Hepatocyte (in vitro differentiated cells): Measurements from ENCODE around the gene CARD18. TPM values are rescaled to one million over a fixed set of nuclear protein-coding genes. Genes with fewer than 3 reads are reported as not detected.
A peak's percentile ranks its signal among the peaks of the same experiment; 100 is the strongest.
"Not testable (repeated sequence)": the region's sequence is repeated elsewhere in the genome, so short reads cannot be mapped to it uniquely, and the experiment has no call there.

Source experiments
- DNase-seq: peaks from one replicate; pipeline ENCODE4 v3.0.0-alpha.2; 2016; ENCODE audit warnings: low spot score
- H2AFZ ChIP-seq: fragments of 200-600 bp; sonication (generic); 2 replicates; pipeline ENCODE4 v1.6.0; 2016; ENCODE audit warnings: antibody characterized with exemption, mild to moderate bottlenecking
- H3K27ac ChIP-seq: fragments of 200-600 bp; sonication (generic); 2 replicates; pipeline ENCODE4 v1.5.1; 2016; ENCODE audit warnings: mild to moderate bottlenecking
- H3K27me3 ChIP-seq: fragments of 200-600 bp; sonication (generic); 2 replicates; pipeline ENCODE4 v1.6.1; 2016
- H3K36me3 ChIP-seq: fragments of 200-600 bp; sonication (generic); replicated peaks from 2 replicates; pipeline ENCODE4 v1.5.1; 2016; ENCODE audit warnings: low read depth; ENCODE audit not compliant: insufficient read depth
- H3K4me1 ChIP-seq: fragments of 200-600 bp; sonication (generic); 2 replicates; pipeline ENCODE4 v1.5.1; 2016; ENCODE audit warnings: mild to moderate bottlenecking, moderate library complexity; ENCODE audit not compliant: insufficient read depth
- H3K4me2 ChIP-seq: fragments of 200-600 bp; sonication (generic); 2 replicates; pipeline ENCODE4 v1.6.0; 2016
- H3K4me3 ChIP-seq: fragments of 200-600 bp; sonication (generic); 2 replicates; pipeline ENCODE4 v1.5.1; 2016; ENCODE audit warnings: mild to moderate bottlenecking
- H3K79me2 ChIP-seq: fragments of 200-600 bp; sonication (generic); 2 replicates; pipeline ENCODE4 v1.6.0; 2017; ENCODE audit warnings: mild to moderate bottlenecking
- H3K9me2 ChIP-seq: fragments of 200-600 bp; sonication (generic); replicated peaks from 2 replicates; pipeline ENCODE4 v1.6.0; 2017; ENCODE audit warnings: mild to moderate bottlenecking; ENCODE audit not compliant: insufficient read depth
- H3K9me3 ChIP-seq: fragments of 200-600 bp; sonication (generic); 2 replicates; pipeline ENCODE4 v1.5.1; 2016; ENCODE audit warnings: low read depth, mild to moderate bottlenecking
- H4K20me1 ChIP-seq: fragments of 200-600 bp; sonication (generic); 2 replicates; pipeline ENCODE4 v1.6.0; 2016; ENCODE audit warnings: mild to moderate bottlenecking; ENCODE audit not compliant: insufficient read depth, poor library complexity, severe bottlenecking
- EZH2 ChIP-seq: fragments of 200-600 bp; sonication (generic); IDR thresholded peaks from 2 replicates; pipeline ENCODE4 v1.6.1; 2016; ENCODE audit warnings: antibody characterized with exemption, mild to moderate bottlenecking, borderline replicate concordance
- EZH2phosphoT487 ChIP-seq: fragments of 200-600 bp; sonication (generic); IDR thresholded peaks from one replicate; pipeline ENCODE4 v1.6.1; 2018; ENCODE audit warnings: antibody characterized with exemption, mild to moderate bottlenecking, low read depth, moderate library complexity; ENCODE audit not compliant: unreplicated experiment, severe bottlenecking
- WGBS: methylation state at CpG from one replicate; pipeline ENCODE4 v1.1.6; 2016; ENCODE audit warnings: low lambda C conversion rate; ENCODE audit errors: missing lambda C conversion rate; 5-methylcytosine and 5-hydroxymethylcytosine counted together
- polyA plus RNA-seq: library from polyadenylated mRNA; unstranded; fragments of >200 nt; fragmentation: Nextera tagmentation; extraction: Ambion mirVana; gene quantifications from 2 replicates; pipeline ENCODE4 v1.2.1, GENCODE V29; 2016
- total RNA-seq: library from RNA; depleted of rRNA; stranded (reverse); fragments of >200 nt; gene quantifications from 2 replicates; pipeline ENCODE4 v1.2.3, GENCODE V29; 2014
- TF ChIP-seq, protein P1 (sequence below): fragments of 200-600 bp; sonication (generic); IDR thresholded peaks from 2 replicates; pipeline ENCODE4 v1.5.1; 2016; ENCODE audit warnings: antibody characterized with exemption, mild to moderate bottlenecking; ENCODE audit not compliant: poor library complexity

Gene CARD18
- total and polyA plus RNA-seq, 2 experiments from 2014 or later: not detected

DNA sequence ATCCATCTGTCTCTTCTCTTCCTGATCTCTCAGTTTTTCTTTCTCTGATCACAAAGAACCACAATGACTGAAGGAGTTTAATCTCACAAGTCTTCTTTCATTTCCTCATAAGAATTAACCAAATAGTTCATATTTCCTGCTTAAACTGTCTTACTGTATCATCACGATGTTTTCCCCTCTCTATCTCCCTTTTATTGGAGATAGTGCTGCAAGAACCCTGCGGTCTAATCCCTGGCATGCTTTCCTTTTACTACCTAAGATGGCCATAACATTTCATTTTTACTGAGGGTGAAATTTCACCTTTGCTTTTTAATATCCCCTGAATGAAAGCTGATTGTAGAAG lies 28.9 kb downstream of the CARD18 start:
- H3K27ac ChIP-seq: peak overlapping the region; percentile 23
- no peaks in the 10 kb centered on the region for H3K27me3 ChIP-seq
- H3K4me1 ChIP-seq: no peaks in the 10 kb centered on the region
- no peaks in the 10 kb centered on the region for H4K20me1 ChIP-seq
- H3K4me3 ChIP-seq: no peak overlapping the region
- peak overlapping the region; percentile 45 for H3K4me2 ChIP-seq
- H3K79me2 ChIP-seq: no peaks in the 10 kb centered on the region
- WGBS: 43% methylated on average over 2 of the region's 2 CpGs
- no peak for TF ChIP-seq EZH2
- no peak for TF ChIP-seq EZH2phosphoT487
- TF ChIP-seq, protein P1, sequence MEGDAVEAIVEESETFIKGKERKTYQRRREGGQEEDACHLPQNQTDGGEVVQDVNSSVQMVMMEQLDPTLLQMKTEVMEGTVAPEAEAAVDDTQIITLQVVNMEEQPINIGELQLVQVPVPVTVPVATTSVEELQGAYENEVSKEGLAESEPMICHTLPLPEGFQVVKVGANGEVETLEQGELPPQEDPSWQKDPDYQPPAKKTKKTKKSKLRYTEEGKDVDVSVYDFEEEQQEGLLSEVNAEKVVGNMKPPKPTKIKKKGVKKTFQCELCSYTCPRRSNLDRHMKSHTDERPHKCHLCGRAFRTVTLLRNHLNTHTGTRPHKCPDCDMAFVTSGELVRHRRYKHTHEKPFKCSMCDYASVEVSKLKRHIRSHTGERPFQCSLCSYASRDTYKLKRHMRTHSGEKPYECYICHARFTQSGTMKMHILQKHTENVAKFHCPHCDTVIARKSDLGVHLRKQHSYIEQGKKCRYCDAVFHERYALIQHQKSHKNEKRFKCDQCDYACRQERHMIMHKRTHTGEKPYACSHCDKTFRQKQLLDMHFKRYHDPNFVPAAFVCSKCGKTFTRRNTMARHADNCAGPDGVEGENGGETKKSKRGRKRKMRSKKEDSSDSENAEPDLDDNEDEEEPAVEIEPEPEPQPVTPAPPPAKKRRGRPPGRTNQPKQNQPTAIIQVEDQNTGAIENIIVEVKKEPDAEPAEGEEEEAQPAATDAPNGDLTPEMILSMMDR: no peak
- H2AFZ ChIP-seq: peak overlapping the region; percentile 40
- no peaks in the 10 kb centered on the region for H3K9me3 ChIP-seq
- no peaks in the 10 kb centered on the region for H3K36me3 ChIP-seq
- no peaks in the 10 kb centered on the region for H3K9me2 ChIP-seq
- DNase-seq: no peak

DNA sequence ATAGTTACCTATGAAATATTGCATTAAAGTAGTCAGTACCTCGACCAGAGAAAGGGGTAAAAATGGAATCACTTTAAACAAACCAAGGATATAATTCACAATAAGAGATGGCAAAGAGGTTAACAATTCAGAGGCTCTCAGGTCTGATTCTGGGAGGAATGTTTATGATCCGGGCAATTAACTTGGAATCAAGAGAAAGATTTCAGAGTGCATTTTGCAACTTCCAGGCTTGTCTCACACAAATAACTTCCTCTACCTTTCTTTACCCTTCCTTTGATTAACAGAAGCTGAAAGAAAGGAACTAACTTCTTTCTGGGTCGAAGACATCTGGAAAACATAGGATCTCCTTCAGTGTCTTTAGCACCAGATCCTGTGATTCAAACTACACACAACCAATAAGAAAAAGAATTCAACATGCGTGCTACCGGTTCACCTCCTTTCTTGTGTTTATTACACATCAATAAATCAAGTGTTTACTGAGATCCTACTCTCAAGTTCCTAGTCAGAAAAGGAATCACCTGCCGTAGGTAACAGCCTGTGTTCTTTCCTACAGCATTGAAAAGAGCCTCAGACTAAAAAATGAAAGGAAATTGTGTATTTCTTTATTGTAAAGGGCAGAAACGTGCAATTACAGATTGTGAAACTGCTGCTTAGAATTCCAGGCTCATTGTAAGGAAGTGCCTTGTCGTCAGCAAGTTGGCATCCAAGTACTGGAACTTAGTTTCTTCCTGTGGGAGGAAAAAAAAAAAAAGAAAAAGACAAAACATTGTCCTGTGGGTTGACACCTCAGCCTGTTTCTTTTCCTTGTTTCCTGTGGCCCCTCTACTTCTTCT lies 29.5 kb downstream of the CARD18 start:
- Histone ChIP-seq H3K4me2 (peak overlapping the region; percentile 45), H3K4me1 (no peaks in the 10 kb centered on the region), H3K27ac (peak overlapping the region; percentile 23), H3K9me3 (no peaks in the 10 kb centered on the region), H3K4me3 (no peak overlapping the region), H3K79me2 (no peaks in the 10 kb centered on the region), H4K20me1 (no peaks in the 10 kb centered on the region), H3K36me3 (no peaks in the 10 kb centered on the region), H2AFZ (peak overlapping the region; percentile 40), H3K9me2 (no peaks in the 10 kb centered on the region), H3K27me3 (no peaks in the 10 kb centered on the region)
- 64% methylated on average over 8 of the region's 8 CpGs for WGBS
- DNase-seq: no peak
- TF ChIP-seq EZH2 (no peak), EZH2phosphoT487 (no peak)
- TF ChIP-seq, protein P1: no peak

DNA sequence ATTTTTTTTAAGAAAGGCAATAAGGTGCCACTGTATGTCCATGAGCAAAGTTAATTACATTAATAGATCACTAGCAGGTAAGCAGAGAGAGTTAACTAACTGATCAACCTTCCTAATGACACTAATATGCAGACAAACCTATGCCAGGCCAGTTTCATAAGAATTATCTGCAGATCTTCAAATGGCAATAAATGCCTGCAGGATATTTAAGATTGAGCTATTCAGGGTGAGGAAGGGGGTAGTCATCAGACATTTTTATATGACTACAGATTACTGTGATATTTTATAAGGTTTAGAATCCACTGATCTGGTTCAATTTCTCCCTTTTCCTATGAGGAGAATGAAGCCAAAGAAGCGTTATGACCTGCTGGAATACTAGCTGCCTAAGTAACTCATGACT lies 30.2 kb downstream of the CARD18 start:
- Histone ChIP-seq H2AFZ (no peak overlapping the region), H3K9me3 (no peaks in the 10 kb centered on the region)

DNA sequence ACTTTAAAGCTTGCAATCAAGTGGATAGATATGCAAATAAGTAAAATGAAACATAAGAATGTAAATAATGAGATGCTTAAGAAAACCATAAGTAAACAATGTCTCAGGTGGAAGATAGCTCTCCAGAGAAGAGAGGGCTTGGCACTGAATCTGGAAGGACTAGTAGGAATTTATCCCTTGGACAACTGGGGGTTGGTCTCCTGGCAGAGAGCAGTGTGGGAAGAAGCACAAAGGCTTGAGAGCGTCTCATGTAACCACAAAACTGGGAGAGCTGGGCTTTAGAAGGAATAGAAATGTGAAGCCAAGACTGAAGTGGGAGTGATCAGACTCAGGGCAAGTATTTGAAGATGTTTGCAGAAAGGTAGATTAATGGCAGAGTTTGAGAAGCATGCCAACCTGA lies 31.3 kb downstream of the CARD18 start:
- no peaks in the 10 kb centered on the region for H3K27me3 ChIP-seq
- no peak overlapping the region for H3K4me3 ChIP-seq
- H3K4me2 ChIP-seq: no peak overlapping the region
- 88% methylated on average over 1 of the region's 1 CpG for WGBS
- H2AFZ ChIP-seq: no peak overlapping the region
- no peaks in the 10 kb centered on the region for H4K20me1 ChIP-seq
- H3K9me2 ChIP-seq: no peaks in the 10 kb centered on the region
- H3K27ac ChIP-seq: no peak overlapping the region
- H3K4me1 ChIP-seq: no peaks in the 10 kb centered on the region
- H3K36me3 ChIP-seq: no peaks in the 10 kb centered on the region
- H3K9me3 ChIP-seq: no peaks in the 10 kb centered on the region
- TF ChIP-seq EZH2phosphoT487 (no peak), EZH2 (no peak)
- TF ChIP-seq, protein P1: no peak
- no peaks in the 10 kb centered on the region for H3K79me2 ChIP-seq
- DNase-seq: no peak

More for the DNA sequence above, 30.2 kb downstream of the CARD18 start:
- no peak for TF ChIP-seq EZH2
- DNase-seq: no peak
- H3K4me3 ChIP-seq: no peak overlapping the region
- no peak overlapping the region for H3K4me2 ChIP-seq
- no peaks in the 10 kb centered on the region for H3K36me3 ChIP-seq
- H3K9me2 ChIP-seq: no peaks in the 10 kb centered on the region
- H3K27ac ChIP-seq: no peak overlapping the region
- WGBS: 89% methylated on average over 1 of the region's 1 CpG
- no peaks in the 10 kb centered on the region for H4K20me1 ChIP-seq
- H3K79me2 ChIP-seq: no peaks in the 10 kb centered on the region
- no peaks in the 10 kb centered on the region for H3K4me1 ChIP-seq
- no peaks in the 10 kb centered on the region for H3K27me3 ChIP-seq

DNA sequence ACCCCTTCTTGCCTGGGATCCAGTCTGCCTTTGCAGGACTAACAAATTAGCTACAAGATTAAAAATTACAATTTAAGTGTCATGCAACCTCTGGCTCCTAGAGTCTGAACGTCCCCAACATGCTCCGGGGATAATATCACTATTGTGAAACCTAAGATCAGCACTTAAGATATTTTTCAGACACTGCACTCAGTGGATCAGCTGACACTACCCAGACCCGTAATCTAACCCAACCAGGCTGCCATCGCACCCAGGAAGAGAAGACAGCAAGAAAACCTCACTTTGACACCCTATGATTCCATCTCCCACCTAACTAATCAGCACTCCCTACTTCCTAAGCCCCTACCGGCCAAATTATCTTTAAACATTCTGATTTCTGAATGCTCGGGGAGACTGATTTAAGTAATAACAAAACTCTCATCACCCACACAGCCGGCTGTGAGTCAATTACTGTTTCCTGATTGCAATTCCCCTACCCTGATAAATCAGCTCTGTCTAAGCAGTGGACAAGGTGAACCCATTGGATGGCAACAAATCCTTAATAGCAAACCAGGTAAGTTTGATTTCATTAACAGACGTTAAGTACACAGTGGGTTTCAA lies 32.2 kb downstream of the CARD18 start:
- not testable (repeated sequence) for H3K9me3 ChIP-seq, H3K4me1 ChIP-seq, H2AFZ ChIP-seq, H3K27me3 ChIP-seq, DNase-seq, H3K27ac ChIP-seq, H3K4me3 ChIP-seq, H3K9me2 ChIP-seq, H3K4me2 ChIP-seq, H3K79me2 ChIP-seq, H3K36me3 ChIP-seq, H4K20me1 ChIP-seq
- 72% methylated on average over 8 of the region's 8 CpGs for WGBS
